Fibroblast of the aortic adventitia (primary cell): ENCODE measurements around the gene MRPL3. TPM values are rescaled to one million over a fixed set of nuclear protein-coding genes. Genes with fewer than 3 reads are reported as not detected.

Experiments used
- DNase-seq: peaks from one replicate; pipeline ENCODE4 v3.0.0-alpha.2; 2010; ENCODE audit warnings: low read depth
- H3K4me3 ChIP-seq: 2 replicates; pipeline ENCODE4 v1.5.1; 2011; ENCODE audit warnings: low read depth, mild to moderate bottlenecking, control low read depth, low read length, moderate library complexity
- total RNA-seq: library from RNA; depleted of rRNA; stranded (reverse); fragments of >200 nt; gene quantifications from 2 replicates; pipeline ENCODE4 v1.2.3, GENCODE V29; 2012; ENCODE audit warnings: low replicate concordance
- TF ChIP-seq, protein P1 (sequence below): IDR thresholded peaks from 2 replicates; pipeline ENCODE4 v1.5.1; 2011; ENCODE audit warnings: mild to moderate bottlenecking, low read length, control low read depth, inconsistent platforms; ENCODE audit not compliant: insufficient read depth

The MRPL3 gene
- total RNA-seq, 1 donor, result 164 TPM

DNA sequence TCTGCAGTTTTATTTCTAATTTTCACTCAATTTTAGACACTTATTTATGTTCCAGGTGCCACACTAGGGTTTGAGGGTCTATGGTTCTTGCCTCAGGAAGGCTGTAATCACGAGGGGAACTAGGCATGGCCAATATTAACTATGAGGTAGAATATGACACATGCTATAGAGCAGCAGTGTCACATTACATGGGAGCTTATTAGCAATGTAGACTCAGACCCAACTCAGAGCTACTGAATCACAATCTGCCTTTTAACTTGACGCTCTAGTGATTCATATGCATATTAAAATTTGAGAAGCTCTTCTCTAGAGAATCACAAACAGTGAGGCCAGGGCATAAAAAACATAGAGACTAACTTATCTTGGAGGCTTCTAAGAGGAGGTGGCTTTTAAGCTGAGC lies 32.8 kb upstream of the MRPL3 start:
- H3K4me3 ChIP-seq, result no peak overlapping the region

DNA sequence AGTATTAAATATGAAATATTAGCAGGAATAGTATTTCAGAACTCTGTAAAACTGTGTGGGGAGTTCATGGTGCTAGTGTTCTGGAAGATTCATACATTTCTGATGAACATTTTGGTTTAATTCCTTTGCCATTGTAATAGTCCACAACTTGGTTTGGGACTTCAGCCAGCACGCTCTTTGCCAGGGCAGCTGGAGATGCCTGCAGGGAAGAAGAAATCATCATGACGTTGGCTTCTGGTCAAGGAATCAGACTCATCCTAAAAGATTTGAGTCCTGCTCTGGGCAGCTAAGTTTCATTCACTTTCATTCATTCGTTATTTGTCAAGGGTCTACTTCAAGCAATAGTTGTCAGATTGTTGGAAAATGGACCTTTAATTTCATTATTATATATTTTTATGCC lies 32.4 kb upstream of the MRPL3 start:
- peak; percentile 46 for DNase-seq
- no peak overlapping the region for H3K4me3 ChIP-seq
- TF ChIP-seq, protein P1, sequence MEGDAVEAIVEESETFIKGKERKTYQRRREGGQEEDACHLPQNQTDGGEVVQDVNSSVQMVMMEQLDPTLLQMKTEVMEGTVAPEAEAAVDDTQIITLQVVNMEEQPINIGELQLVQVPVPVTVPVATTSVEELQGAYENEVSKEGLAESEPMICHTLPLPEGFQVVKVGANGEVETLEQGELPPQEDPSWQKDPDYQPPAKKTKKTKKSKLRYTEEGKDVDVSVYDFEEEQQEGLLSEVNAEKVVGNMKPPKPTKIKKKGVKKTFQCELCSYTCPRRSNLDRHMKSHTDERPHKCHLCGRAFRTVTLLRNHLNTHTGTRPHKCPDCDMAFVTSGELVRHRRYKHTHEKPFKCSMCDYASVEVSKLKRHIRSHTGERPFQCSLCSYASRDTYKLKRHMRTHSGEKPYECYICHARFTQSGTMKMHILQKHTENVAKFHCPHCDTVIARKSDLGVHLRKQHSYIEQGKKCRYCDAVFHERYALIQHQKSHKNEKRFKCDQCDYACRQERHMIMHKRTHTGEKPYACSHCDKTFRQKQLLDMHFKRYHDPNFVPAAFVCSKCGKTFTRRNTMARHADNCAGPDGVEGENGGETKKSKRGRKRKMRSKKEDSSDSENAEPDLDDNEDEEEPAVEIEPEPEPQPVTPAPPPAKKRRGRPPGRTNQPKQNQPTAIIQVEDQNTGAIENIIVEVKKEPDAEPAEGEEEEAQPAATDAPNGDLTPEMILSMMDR, result no peak

More for the DNA sequence above, 32.8 kb upstream of the MRPL3 start:
- DNase-seq, result no peak
- TF ChIP-seq, protein P1, result no peak

DNA sequence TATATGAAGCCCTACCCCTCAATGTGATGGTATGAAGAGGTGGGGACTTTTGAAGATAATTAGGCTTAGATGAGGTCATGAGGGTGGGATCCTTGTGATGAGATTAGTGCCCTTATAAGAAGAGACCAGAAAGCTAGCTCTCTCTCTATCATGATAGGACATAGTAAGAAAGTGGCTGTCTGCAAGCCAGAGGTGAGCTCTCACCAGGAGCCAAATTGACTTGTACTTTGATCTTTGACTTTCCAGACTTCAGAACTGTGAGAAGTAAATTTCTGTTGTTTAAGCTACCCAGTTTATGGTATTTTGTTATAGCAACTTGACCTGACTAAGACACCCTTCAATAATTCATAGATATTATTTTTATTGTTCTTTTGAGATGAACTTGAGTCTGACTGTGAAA lies 29.9 kb upstream of the MRPL3 start:
- TF ChIP-seq, protein P1, result no peak
- no peak overlapping the region for H3K4me3 ChIP-seq
- no peak for DNase-seq

DNA sequence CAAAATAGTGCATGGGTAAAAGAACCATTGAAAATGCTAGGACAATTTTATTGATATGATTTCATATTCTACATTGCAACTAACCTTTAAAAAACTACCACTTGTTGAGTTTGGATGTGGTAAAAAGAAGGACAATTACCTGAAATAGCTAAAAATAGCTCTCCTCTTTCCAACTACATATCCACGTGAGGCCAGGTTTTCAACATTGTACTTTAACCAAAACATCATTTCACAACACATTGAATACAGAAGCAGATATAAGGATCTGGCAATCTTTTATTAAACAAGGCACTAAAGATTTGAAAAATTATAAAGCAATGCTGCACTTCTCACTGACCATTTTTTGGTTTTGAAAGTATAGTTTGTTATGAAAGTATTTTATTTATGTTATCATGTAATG lies 28.1 kb upstream of the MRPL3 start:
- no peak for DNase-seq
- TF ChIP-seq, protein P1, result no peak
- no peak overlapping the region for H3K4me3 ChIP-seq

DNA sequence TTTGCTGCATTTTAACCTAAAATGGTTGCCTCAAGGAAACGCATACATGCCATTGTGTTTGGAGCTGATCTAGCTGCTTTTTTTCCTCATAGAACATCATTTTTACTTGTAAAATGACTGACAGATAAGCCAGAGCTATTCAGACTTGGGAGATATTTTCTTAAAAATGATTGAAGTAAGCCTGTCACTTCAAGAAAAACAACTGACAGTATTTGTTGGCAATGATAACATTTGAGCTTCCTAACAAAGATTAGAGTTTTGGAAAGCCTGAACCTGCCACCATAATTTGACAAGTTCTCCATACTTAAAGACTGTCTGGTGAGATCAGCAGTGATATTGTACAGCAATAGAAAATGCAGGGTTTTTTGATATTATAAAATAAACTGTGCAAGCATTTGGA lies 27.6 kb upstream of the MRPL3 start:
- no peak for DNase-seq
- H3K4me3 ChIP-seq, result no peak overlapping the region
- TF ChIP-seq, protein P1, result no peak

DNA sequence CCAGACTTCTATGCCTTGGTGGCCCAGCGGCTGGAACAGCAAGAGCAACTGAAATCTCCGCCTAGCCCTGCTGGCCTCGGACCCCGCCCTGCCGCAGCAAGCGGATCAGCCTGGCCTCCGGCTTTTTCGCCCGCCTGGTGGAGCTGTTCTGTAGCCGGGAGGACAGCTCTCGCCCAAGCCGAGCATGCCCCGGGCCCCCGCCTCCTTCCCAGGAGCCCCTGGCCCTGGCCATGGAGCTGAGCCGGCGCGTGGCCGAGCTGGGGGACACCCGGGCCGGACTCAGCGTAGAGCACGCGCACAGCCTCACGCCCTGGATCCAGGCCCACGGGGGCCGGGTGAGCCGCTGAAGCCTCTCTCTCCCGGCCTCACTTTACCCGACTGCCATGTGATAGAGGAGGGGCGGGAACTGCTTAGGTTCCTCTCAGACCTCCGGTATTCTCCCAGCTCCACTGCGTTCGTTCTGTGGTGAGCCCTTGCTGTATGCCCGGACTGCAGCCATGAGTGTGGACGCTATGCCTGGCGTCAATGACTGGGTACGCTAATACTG lies 24.1 kb upstream of the MRPL3 start:
- peak; percentile 47 for DNase-seq
- peak overlapping the region; percentile 54 for H3K4me3 ChIP-seq
- TF ChIP-seq, protein P1, result peak; percentile 62

DNA sequence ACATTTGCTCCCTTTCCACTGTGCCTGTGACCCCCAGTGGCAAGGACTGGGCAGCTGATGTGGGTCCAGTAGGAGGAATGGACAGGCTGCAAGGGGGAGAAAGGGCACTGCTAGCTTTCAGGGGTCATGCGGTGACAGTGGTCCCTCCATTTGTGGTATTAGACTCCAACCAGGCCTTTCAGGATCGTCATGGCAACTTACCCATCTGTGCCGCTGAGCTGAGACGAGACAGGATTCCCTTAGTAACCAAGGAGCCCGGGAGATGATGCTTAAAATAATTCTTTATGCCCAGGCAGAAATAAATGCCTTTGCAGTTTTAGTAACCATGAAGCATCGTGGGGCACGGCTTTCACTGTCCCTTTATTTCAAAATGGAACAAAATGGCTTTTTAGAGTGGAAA lies 15.9 kb upstream of the MRPL3 start:
- H3K4me3 ChIP-seq, result no peak overlapping the region
- no peak for DNase-seq
- TF ChIP-seq, protein P1, result no peak
